GM12891 (cell line): ENCODE data around the gene ATP5ME.

Experiments used
- POLR2A ChIP-seq: IDR thresholded peaks from 2 replicates; pipeline ENCODE4 v1.6.1; 2011; ENCODE audit warnings: low read depth, low read length, control low read depth
- SPI1 ChIP-seq: IDR thresholded peaks from 2 replicates; pipeline ENCODE4 v1.6.1; 2011; ENCODE audit warnings: low read depth, low read length, control low read depth
- TAF1 ChIP-seq: IDR thresholded peaks from 2 replicates; pipeline ENCODE4 v1.6.1; 2011; ENCODE audit warnings: low read depth, low read length, control low read depth

DNA sequence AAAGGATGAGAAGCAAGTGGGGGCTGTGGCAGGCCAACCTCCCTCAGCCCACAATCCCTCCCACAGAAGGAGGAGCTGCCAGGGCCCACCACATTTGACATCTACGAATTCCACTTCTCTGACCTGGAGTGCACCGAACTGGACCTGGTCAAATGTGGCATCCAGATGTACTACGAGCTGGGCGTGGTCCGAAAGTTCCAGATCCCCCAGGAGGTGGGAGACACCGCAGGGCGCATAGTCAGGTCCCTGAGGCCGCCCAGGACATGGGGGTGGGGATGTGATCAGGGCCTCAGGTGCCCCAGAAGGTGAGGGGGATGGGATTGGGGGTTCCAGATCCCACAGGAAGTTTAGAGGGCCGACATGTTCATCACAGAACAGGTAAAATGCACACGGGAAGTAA lies 13.7 kb downstream of the ATP5ME start:
- TF ChIP-seq TAF1: no peak
- TF ChIP-seq POLR2A: no peak
- no peak for TF ChIP-seq SPI1
